HepG2 (cell line): ENCODE results near the gene FYB2.

Source experiments
- CENPX ChIP-seq: sonication (generic); formaldehyde crosslinking; IDR thresholded peaks from 2 replicates; pipeline ENCODE4 v1.9.0; 2021; ENCODE audit warnings: mild to moderate bottlenecking, missing genetic modification reagents, moderate library complexity
- CTCF ChIP-seq: sonication (generic); formaldehyde crosslinking; IDR thresholded peaks from 2 replicates; pipeline ENCODE4 v1.5.0; 2020; ENCODE audit warnings: mild to moderate bottlenecking, missing genetic modification reagents, moderate library complexity
- JARID2 ChIP-seq: sonication (generic); formaldehyde crosslinking; IDR thresholded peaks from 2 replicates; pipeline ENCODE4 v1.8.1; 2023; ENCODE audit warnings: missing genetic modification reagents, inconsistent platforms; ENCODE audit not compliant: insufficient replicate concordance
- KLF15 ChIP-seq: sonication (generic); formaldehyde crosslinking; IDR thresholded peaks from 2 replicates; pipeline ENCODE4 v1.8.1; 2023; ENCODE audit warnings: borderline replicate concordance, mild to moderate bottlenecking, inconsistent platforms, missing genetic modification reagents, mixed read lengths
- KLF16 ChIP-seq, 2 experiments: sonication (generic) in 1 of 2; formaldehyde crosslinking in 1 of 2; IDR thresholded peaks; 2 replicates each; pipeline versions ENCODE4 v1.6.1 to v1.8.0; 2016 to 2023; ENCODE audit warnings: missing genetic modification reagents in 2 of 2, missing compliant biosample characterization in 1 of 2
- MAX ChIP-seq: IDR thresholded peaks from 2 replicates; pipeline ENCODE4 v1.6.1; 2012; ENCODE audit warnings: inconsistent platforms
- MED1 ChIP-seq: sonication (generic); formaldehyde crosslinking; IDR thresholded peaks from 2 replicates; pipeline ENCODE4 v1.4.0; 2020; ENCODE audit warnings: missing genetic modification reagents
- POLR2AphosphoS5 ChIP-seq: IDR thresholded peaks from 2 replicates; pipeline ENCODE4 v1.6.1; 2012; ENCODE audit warnings: low read depth, low read length
- RFX3 ChIP-seq: IDR thresholded peaks from 2 replicates; pipeline ENCODE4 v1.6.1; 2016; ENCODE audit warnings: missing biosample characterization, missing genetic modification reagents
- ZFX ChIP-seq: sonication (generic); formaldehyde crosslinking; IDR thresholded peaks from 2 replicates; pipeline ENCODE4 v1.4.0; 2020; ENCODE audit warnings: mild to moderate bottlenecking, low read depth, missing genetic modification reagents, moderate library complexity
- TF ChIP-seq, protein P1 (sequence below): sonication (generic); formaldehyde crosslinking; IDR thresholded peaks from 2 replicates; pipeline ENCODE4 v1.8.1; 2023; ENCODE audit warnings: mild to moderate bottlenecking, missing genetic modification reagents, borderline replicate concordance
- TF ChIP-seq, protein P2 (sequence below): sonication (generic); formaldehyde crosslinking; IDR thresholded peaks from 2 replicates; pipeline ENCODE4 v1.4.0; 2020; ENCODE audit warnings: missing genetic modification reagents

DNA sequence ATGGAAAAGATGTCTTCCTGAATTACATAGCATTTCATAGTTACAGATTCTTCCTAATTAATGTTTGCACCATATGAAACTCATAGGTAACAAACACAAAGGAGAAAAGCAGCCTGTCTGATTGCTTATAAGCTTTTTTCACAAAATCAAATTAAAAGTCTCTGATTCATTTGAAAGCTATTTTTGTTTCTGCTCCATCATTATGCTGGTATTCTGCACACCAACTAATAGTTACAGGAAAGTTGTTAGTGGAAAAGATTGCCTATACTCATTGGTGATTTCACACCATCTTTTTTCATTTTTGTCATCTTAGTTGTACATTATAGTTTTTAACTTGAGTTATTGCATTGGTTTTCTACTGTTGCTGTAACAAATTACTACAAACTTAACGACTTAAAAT, 104.0 kb downstream of the FYB2 start:
- TF ChIP-seq, protein P1, sequence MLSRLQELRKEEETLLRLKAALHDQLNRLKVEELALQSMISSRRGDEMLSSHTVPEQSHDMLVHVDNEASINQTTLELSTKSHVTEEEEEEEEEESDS (CRISPR knock-in tag): no peak
- TF ChIP-seq CTCF (CRISPR knock-in tag) (no peak), RFX3 (no peak), KLF16 (CRISPR knock-in tag; IDR thresholded peaks at IDR 0.05) (no peak), JARID2 (CRISPR knock-in tag) (no peak), MAX (no peak), POLR2AphosphoS5 (no peak), KLF15 (no peak), ZFX (CRISPR knock-in tag) (no peak), MED1 (no peak), CENPX (CRISPR knock-in tag) (no peak)
- TF ChIP-seq, protein P2, sequence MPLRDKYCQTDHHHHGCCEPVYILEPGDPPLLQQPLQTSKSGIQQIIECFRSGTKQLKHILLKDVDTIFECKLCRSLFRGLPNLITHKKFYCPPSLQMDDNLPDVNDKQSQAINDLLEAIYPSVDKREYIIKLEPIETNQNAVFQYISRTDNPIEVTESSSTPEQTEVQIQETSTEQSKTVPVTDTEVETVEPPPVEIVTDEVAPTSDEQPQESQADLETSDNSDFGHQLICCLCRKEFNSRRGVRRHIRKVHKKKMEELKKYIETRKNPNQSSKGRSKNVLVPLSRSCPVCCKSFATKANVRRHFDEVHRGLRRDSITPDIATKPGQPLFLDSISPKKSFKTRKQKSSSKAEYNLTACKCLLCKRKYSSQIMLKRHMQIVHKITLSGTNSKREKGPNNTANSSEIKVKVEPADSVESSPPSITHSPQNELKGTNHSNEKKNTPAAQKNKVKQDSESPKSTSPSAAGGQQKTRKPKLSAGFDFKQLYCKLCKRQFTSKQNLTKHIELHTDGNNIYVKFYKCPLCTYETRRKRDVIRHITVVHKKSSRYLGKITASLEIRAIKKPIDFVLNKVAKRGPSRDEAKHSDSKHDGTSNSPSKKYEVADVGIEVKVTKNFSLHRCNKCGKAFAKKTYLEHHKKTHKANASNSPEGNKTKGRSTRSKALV (CRISPR knock-in tag): no peak
